HG02852 (cell line): ENCODE measurements around the gene LARP1.
"Not testable (repeated sequence)": the region's sequence is repeated elsewhere in the genome, so short reads cannot be mapped to it uniquely, and the experiment has no call there.

Experiments
- ATAC-seq: cut with Tn5 transposase; IDR thresholded peaks from one replicate; pipeline ENCODE4 v1.9.1; 2021; ENCODE audit warnings: mild to moderate bottlenecking, moderate library complexity; ENCODE audit not compliant: unreplicated experiment

The LARP1 gene

DNA sequence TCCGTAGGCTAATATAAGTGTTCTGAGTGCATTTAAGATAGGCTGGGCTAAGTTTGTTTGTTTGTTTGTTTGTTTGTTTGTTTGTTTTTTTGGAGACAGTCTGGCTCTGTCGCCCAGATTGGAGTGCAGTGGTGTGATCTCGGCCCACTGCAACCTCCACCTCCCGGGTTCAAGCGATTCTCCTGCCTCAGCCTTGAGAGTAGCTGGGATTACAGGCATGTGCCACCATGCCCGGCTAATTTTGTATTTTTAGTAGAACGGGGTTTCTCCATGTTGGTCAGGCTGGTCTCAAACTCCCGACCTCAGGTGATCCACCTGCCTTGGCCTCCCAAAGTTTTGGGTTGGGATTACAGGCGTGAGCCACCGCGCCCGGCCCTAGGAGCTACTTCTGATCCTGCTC, 4.7 kb downstream of the LARP1 start:
- ATAC-seq = not testable (repeated sequence)

DNA sequence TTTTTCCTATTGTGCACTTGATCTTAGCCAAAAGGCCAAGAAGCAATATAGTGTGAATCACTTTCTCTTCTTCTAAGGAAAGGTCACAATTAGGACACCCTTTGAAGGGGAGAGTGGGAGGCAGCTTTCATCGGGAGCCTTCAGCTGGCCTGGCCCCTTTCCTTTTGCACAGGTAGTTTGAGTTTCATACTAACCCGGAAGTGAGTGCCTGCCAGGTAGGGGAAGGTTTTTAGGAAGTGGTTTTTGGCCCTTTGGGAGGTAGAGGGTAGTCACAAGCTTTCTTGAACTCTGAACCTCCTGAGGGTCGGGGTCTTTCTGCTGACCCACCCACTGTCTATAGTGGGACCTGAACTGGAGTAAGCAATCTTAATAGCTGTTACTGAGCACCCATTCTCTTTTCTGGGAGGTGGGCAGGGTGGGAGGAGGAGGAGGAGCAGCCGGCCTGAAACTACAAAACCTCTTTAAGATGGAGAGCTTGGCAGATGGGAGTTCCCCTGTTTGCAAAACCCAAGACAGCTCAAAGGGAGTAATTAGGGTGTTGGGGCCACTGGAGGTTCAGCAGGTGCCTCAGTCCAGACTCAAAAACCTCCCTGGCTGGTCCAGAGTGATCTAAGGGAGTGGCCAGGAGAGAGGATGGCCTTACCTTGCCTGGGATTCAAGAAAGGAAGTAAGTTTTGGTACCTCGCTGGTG, 6.0 kb downstream of the LARP1 start:
- peak; percentile 40 for ATAC-seq

DNA sequence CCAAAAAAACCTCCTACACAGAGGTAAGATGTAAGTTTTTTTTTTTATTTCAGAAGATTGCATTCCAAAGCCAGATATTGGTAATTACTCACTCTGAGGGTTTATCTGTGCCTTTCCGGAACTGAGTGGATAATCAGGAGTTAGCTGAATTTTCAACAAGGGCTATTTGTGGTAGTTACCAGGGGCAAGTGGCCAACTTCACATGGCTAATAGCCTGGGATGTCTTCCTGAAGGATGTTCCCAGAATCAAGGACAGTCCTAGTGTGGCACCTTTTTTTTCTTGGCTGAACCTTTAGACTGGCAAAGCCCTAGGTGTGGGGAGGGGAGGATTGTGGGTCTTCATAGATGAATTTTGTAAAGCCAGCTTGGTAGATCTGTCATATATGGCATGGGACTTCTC, 7.1 kb downstream of the LARP1 start:
- no peak for ATAC-seq

DNA sequence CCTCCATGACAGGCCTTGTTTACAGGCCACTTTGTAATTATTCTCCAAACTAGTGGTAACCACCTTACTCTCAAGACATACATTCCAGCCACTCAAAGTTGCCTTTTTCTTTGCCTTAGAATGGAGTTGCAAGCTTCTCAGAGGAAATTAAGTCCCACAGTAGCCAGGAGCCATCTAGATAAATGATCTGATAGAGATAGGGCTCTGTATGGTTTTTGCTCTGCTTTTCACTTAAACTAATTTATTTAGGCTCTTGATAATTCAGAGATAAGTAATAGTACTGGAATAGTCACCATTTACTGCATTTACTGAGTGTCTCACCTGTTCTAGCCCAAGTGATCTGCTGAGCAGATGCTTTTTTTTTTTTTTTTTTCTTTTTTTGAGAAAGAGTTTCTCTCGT, 7.5 kb downstream of the LARP1 start:
- no peak for ATAC-seq

DNA sequence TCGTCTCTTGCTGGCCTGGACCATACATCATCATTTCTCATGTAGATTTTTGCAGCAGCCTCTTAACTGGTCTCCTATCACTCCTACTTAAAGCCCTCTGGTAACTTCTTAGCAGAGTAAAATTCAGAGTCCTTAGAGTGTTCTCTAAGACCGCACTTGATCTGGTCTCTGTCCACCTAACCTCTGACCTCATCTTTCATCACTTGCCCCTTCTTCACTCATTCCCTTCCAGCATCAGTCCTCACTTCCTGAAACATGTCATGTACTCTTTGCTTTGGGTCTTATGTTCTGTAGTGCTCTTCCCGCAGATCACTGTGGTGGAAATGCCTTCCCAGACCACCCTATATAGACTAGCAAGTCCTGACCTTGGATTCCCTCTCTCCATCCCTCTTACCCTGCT, 9.8 kb downstream of the LARP1 start:
- no peak for ATAC-seq

DNA sequence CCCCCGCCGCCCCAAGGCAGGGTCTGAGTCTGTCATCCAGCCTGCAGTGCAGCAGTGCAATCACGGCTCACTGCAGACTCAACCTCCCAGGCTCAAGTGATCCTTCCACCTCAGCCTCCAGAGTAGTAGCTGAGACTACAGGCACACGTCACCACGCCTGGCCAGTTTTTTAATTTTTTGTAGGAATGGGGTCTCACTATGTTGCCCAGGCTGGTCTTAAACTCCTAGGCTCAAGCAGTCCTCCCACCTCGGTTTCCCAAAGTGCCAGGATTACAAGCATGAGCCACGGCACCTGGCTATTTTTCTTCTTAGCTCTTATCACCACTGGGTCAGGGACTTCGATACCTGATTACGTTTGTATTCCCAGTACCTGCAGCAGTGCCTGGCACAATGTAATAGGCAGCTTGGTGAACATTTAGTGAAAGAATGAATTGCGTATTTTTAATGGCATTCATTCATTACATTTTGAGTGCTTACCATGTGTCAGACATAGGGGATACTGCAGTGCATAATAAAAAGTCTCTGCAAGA, 10.3 kb downstream of the LARP1 start:
- ATAC-seq = no peak

DNA sequence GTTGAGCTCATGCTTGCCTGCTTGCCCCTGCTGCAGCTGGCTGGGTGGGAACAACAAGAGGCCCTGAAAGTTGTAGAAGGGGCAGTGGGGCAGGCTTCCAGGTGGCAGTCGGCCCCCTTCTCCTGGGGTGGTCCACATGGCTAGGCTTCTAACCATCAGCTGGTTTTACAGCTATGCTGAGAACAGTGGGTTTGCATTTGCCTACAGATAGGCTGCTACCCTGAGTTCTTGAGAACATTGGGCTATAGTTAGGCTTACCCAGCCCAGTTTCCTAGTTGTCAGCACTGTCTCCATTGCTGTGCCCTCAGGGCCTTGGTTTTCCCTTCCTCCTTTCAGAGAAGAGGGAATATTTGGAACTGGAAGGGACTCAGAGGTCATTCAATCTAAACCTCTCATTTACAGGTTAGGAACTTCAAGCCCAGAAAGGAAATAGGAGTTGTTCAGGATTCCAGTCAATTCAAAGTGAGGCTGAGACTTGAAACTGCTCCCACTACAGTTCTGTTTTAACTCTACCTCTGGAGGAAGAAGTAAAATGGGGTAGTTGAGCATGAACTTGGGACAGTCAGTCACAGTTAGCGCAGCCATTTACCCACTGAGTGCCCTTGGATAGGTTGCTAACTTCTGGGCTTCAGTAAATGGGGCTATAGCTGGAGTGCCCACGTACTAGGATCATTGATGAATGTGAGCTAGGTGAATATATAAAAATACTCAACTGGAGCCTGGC, 11.5 kb downstream of the LARP1 start:
- ATAC-seq = peak; percentile 29

DNA sequence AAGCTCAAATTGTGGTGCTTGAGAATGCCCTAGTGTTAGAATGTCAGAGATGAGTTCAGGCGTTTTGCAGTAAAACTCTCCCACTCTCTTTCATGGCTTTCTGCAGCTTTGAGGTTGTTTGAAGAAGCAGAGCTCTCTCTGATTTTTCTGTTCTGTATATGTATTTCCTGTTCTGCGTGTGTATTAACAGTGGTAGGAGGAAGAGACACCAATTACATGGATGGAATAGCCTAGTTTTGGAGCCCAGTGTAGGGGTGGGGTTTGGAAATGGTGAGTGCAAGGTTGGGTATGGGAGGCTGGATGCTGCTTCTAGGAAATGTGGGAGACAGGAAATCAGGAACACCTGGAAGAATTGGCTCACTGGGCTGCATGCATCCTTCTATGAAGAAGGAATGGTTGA, 12.4 kb downstream of the LARP1 start:
- peak; percentile 32 for ATAC-seq

DNA sequence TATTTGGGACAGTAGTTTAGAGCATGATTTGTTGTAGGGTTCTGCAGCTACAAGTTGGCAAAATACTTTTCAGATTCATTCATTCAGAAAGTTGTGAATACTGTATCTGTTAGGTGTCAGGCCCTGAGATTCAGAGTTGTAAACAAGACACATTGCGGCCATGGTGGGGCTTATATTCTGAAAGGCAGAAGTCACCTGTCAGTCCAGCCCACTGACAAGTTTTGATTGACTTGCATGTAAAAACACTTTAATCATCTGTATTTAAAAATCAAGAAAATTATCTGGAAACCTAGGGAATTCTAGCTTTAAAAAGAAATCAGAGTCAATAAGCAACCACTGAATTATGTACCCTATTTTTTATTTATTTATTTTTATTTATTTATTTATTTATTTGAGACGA, 13.0 kb downstream of the LARP1 start:
- ATAC-seq = no peak

DNA sequence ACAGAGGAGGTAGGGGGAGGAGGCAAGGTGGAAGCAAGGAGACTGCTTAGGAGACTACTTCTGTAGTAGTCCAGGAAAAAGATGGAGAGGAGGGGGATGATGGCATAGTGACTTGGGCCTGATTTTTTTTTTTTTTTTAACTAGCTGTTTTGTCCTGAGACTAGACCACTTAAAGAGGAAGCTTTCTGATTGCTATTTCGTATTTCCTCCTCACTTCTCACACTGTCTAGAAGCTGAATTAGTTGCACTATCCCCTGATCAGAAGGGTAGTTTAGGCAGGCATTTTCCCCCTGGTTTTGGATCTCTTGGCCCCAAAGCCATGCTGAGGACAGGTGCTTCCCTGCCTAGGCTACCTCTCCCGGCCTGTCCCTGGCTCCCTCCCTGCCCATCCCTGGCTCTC, 14.9 kb downstream of the LARP1 start:
- ATAC-seq = no peak

DNA sequence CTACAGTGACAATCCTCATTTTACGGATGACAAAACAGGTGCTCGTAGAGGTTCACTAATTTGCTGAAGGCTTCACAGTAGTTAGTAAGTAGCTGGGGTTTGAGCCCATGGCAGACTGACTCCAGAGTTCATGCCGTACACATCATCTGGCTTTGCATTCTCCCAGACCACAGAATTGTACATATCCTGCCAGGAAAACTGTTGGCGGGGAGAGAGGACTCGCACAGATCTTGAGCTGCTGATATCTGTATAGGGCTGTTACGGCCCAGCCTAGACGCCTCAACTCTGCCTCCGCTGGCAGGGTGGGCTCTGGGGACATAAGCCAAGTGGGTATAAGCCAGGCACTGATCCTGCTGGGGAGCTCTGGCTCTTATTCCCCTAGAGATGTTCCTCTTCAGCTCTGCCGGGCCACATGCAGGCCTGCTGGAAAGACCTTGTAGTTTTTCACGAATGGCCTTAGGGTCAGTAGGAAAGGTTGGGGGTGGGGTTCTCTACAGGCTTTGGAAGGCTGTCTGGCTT, 16.3 kb downstream of the LARP1 start:
- ATAC-seq = no peak

DNA sequence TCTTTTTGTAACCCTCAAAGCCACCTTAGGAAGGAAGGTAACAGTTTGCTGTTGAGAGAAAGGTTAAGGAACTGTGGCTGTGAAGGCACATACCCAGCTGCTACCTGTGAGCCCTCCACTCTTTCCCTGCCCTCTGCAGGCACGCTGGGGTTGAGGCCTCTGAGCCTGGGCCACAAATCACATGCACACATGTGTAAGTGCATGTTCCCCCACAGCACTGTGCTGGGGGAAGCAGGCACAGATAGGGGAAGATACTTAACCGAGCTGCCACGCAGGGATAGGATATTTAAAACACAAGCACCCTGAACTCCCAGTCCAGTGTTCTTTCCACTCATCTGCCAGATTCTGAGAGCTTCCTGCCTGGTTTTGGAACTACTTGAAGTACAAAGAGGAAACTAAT, 18.1 kb downstream of the LARP1 start:
- ATAC-seq = no peak

DNA sequence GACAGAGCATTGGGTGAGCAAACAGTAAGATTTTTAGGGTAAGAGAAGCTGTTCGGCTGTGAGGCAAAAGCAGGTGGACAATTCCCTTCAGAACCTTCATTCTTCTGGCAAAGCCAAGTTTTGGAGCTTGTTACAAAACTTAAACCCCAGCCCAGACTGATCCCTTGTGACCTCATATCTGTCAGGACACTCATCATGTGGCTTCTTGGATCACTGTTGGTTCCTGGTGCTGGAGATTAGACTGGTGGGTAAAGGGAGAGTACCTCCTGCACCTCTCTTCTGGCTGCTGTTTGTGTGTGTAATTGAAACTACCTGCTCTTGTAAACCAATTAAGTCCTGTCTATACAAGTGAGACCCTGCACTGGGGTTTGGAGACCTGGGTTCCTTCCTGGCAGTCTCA, 21.0 kb downstream of the LARP1 start:
- ATAC-seq = no peak

DNA sequence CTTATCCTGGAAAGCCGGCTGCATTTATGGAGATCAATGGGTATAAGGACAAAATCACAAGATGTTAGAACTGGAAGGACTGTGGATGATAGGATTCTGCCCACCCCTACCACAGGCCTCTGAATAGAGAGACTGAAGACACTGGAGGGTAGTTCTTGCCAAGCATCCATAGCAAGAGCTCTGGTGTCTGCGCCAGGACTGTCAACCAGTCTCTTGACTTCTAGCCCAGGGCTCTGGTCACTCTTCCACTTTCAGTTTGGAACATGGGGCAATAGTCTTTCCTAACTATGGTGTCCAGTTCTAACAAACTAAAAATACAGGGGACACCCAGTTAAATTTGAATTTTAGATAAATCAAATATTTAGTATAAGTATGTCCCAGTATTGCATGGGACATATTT, 23.4 kb downstream of the LARP1 start:
- ATAC-seq = no peak

DNA sequence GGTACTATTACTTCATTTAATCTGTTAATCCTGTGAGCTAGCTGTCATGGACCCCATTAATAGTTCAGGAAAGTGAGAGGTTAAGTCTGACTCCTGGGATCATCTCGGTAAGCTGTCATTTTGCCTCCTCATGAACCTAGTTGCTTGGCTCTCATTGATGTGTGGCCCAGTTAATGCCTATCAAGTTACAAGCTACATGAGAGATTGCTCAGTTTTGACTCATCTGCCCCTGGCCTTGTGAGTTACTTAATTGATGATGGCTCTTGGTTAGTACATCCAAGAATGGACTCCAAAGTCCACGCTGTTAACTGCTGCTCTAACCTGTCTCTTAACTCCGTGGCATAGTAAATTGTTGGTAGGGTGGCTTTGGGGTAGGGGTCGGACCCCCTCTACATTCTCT, 23.9 kb downstream of the LARP1 start:
- ATAC-seq = no peak

DNA sequence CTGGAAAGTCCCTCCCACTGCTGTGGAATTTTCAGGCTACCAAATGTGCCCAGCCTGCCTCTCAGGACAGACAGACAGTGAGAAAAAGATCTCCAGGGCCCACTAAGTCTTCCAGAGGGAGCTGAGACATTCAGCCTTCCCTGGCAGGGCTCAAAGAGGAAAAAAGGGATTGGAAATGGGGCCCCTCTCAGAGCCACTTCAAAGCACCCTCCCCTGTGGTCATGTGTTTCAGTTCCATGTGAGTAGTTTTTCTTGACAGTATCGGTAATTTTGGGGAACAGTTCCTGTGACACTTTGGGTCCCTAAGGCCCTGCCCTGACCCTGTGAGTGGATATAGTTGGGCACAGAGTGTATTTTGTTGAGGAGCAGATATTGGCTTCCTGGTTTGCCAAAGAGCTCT, 25.0 kb downstream of the LARP1 start:
- no peak for ATAC-seq

DNA sequence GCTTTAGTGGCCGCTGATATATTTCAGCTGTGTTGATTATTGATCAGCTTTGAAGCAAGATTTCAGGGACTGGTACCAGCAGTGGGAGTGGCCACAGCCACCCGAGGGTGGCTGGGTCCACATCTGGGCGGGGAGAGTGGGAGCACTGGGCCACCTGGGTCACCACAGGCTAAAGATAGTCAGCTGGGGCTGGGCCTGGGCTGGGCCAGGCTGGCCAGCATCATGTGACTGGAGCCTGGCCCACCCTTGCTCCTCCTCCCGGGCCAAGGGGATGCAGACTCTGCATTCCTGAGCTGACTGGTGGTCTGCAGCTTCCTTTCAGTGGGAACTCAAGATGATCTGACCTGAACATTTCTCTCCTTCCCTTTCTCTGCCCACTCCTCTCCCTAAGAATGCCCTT, 27.1 kb downstream of the LARP1 start:
- ATAC-seq = no peak

DNA sequence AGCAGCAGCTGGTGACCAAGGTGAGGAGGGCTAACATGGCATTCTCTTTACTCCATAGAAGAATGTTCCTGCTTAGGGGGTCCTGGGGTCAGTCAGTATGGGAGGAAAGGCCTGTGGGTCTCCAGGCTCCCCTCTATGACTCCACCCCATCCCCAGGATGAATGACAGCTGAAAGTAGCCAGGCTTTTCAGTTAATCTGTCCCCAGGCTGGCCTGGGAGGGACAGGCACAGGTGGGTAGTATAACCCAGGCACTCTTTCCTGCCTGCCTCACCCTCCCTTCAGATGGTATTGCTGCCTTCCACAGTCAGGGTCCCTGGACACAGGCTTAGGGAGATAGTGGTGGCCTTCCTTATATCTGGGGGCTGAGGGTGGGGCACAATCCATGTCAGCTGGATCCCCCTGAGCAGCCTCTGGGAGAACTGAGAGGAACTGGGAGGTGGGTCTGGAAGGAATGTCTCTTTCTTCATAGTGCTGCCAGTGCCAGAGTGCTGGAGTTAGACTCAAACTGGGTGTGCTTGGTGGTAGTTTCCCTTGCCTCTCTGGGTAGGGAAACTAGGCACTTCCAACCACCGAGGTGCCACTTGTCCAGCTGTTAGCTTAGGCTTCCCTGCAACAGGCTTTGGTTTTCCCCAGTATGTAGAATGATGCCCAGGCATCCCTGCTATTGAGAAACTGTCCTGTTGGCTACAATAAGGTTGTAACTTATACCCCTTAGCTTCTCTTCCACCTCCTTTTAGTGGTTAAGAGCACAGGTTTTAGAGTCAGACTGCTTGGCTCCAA, 27.8 kb downstream of the LARP1 start:
- peak; percentile 9 for ATAC-seq

DNA sequence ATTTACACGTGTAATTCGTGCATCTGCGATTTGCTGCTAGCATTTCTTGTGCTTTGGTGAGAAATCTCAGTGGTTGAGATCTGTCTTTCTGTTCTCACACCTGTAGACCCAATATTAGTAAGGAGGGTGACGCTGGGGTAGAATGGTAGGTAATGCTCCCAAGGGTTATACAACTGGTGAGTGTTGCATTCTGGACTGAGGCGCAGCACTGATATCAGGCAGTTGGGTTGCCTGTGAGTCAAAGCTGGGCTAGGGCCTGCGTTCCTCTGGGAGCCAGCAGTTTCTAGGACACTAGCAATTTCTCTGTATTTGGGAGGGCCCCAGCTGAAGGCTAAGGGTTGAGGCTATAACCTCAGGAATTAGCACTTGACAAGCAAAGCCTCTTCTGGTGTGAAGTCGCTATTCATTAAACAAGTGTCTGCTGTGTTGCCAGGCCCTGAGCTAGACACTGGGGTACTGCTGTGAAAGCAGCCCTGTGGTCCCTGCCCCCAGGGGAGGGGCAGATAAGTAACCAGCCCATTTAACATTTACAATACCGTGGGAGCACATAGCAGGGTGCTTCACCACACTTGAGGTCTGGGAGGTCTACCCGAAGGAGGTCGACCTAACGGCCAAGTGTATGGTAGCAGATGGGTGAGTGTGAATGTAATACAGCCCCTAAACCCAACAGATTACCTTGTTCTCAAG, 28.7 kb downstream of the LARP1 start:
- ATAC-seq = peak; percentile 67

DNA sequence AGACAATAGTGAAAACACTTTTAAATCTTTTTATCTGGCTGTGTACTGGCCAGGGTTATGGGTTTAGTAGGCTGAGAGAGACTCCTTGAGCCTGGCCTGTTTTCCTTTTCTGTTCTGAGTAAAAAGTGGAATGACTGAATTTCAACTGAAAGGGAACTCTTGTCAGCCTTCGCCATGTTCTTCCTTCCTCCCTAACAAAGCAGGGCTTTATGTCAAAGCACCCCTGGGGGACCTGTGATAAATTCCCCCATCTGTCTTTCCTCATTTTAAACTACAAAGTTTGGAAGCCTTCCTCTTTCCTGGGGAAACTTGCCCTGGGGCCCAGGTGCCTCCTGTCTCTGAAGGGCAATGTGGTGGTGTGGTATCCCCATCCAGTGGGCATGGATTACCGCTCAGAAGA, 29.7 kb downstream of the LARP1 start:
- no peak for ATAC-seq

DNA sequence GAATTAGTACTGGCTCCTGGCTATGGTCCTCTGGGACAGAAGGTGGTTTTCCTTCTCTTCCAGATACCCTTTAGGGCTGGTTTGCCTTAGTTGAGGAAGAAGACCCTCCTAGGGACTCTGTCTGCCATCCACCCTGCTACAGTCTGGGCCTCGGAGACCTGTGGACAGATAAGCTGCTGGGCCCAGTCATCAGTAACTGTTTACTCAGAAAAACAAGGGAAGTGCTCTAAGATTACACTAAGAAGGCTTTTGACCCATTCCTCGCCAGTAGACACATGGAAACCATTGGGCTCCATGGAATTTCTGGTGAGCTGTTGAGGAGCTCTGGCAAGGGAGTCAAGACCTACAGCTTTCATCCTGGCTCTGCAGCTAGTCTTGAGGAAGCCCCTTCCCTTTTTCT, 31.2 kb downstream of the LARP1 start:
- no peak for ATAC-seq
